ENCODE results near the gene CEMIP. TPM values are rescaled to one million over a fixed set of nuclear protein-coding genes. Genes with fewer than 3 reads are reported as not detected.

CEMIP gene
- polyA plus RNA-seq, 3 donors, result not detected

GRCh38 chr15:80844011-80844732 is 65.0 kb downstream of the CEMIP start:
- Histone ChIP-seq H3K4me2 (replicated peaks; ENCODE audit: extremely low read depth, low read length, poor library complexity, severe bottlenecking) (no peak overlapping the region), H3K79me2 (ENCODE audit: insufficient read depth, low read length) (no peaks in the 10 kb centered on the region), H3K27ac (ENCODE audit: low read depth in 1 of 2, low read length in 2 of 2) (no peak overlapping the region), H4K20me1 (ENCODE audit: insufficient read depth, low read length) (no peaks in the 10 kb centered on the region), H3K9ac (ENCODE audit: insufficient read depth, low read length, poor library complexity, severe bottlenecking) (no peak overlapping the region), H3K27me3 (ENCODE audit: control insufficient read depth in 2 of 2, insufficient read depth in 2 of 2, low read length in 2 of 2) (no peaks in the 10 kb centered on the region), H3K4me1 (ENCODE audit: control insufficient read depth in 1 of 2, insufficient read depth in 2 of 2, low read length in 2 of 2) (no peaks in the 10 kb centered on the region), H3K4me3 (replicated peaks in 1 of 3; ENCODE audit: low read depth in 2 of 3, low read length in 3 of 3) (no peak overlapping the region), H3K9me3 (replicated peaks in 1 of 2; ENCODE audit: control insufficient read depth in 1 of 2, insufficient read depth in 1 of 2, low read length in 2 of 2) (no peaks in the 10 kb centered on the region), H2AFZ (ENCODE audit: insufficient read depth, low read depth, low read length, poor library complexity, severe bottlenecking) (no peak overlapping the region), H3K36me3 (replicated peaks in 1 of 2; ENCODE audit: control insufficient read depth in 1 of 2, insufficient read depth in 2 of 2, low read length in 2 of 2) (no peaks in the 10 kb centered on the region)
- DNase-seq, result no peak
- peaks cover under 1% of the 10 kb centered on the region for H3K4me1 Mint-ChIP-seq
- H3K36me3 Mint-ChIP-seq, result no peaks in the 10 kb centered on the region
- peaks cover 2 to 13% (median 3%) of the 10 kb centered on the region in 3 donors for H3K27me3 Mint-ChIP-seq (ENCODE audit: low read depth in 3 of 3)
- 91% methylated on average over 11 of the region's 11 CpGs for WGBS (ENCODE audit: insufficient coverage)
- intact Hi-C loops (cut with micrococcal nuclease), result no loop called here
- no peak for TF ChIP-seq CTCF (IDR thresholded peaks at IDR 0.05)
- no peak overlapping the region for H3K27ac Mint-ChIP-seq
- no peak overlapping the region for H3K4me3 Mint-ChIP-seq
- peaks cover 0 to 4% (median 0%) of the 10 kb centered on the region in 7 donors for H3K9me3 Mint-ChIP-seq

GRCh38 chr15:80846031-80846815 is 67.1 kb downstream of the CEMIP start:
- no peak overlapping the region for H3K9ac ChIP-seq (ENCODE audit: insufficient read depth, low read length, poor library complexity, severe bottlenecking)
- no peak overlapping the region for H2AFZ ChIP-seq (ENCODE audit: insufficient read depth, low read depth, low read length, poor library complexity, severe bottlenecking)
- H3K27ac ChIP-seq (ENCODE audit: low read depth in 1 of 2, low read length in 2 of 2), result no peak overlapping the region
- H3K27me3 Mint-ChIP-seq (ENCODE audit: low read depth in 3 of 3), result peaks cover 3 to 11% (median 6%) of the 10 kb centered on the region in 3 donors
- no peaks in the 10 kb centered on the region for H3K36me3 ChIP-seq (replicated peaks in 1 of 2; ENCODE audit: control insufficient read depth in 1 of 2, insufficient read depth in 2 of 2, low read length in 2 of 2)
- intact Hi-C loops (cut with micrococcal nuclease), result no loop called here
- H3K4me3 Mint-ChIP-seq, result no peak overlapping the region
- no peak overlapping the region for H3K4me2 ChIP-seq (replicated peaks; ENCODE audit: extremely low read depth, low read length, poor library complexity, severe bottlenecking)
- peaks cover 0 to 4% (median 0%) of the 10 kb centered on the region in 7 donors for H3K9me3 Mint-ChIP-seq
- no peaks in the 10 kb centered on the region for H3K9me3 ChIP-seq (replicated peaks in 1 of 2; ENCODE audit: control insufficient read depth in 1 of 2, insufficient read depth in 1 of 2, low read length in 2 of 2)
- no peak for DNase-seq
- H3K4me1 Mint-ChIP-seq, result peaks cover 6% of the 10 kb centered on the region
- H3K27ac Mint-ChIP-seq, result no peak overlapping the region
- TF ChIP-seq CTCF (IDR thresholded peaks at IDR 0.05), result no peak
- H3K4me3 ChIP-seq (replicated peaks in 1 of 3; ENCODE audit: low read depth in 2 of 3, low read length in 3 of 3), result no peak overlapping the region
- no peaks in the 10 kb centered on the region for H4K20me1 ChIP-seq (ENCODE audit: insufficient read depth, low read length)
- H3K4me1 ChIP-seq (ENCODE audit: control insufficient read depth in 1 of 2, insufficient read depth in 2 of 2, low read length in 2 of 2), result no peaks in the 10 kb centered on the region
- 84% methylated on average over 8 of the region's 11 CpGs for WGBS (ENCODE audit: insufficient coverage)
- H3K79me2 ChIP-seq (ENCODE audit: insufficient read depth, low read length), result no peaks in the 10 kb centered on the region
- H3K36me3 Mint-ChIP-seq, result no peaks in the 10 kb centered on the region
- H3K27me3 ChIP-seq (ENCODE audit: control insufficient read depth in 2 of 2, insufficient read depth in 2 of 2, low read length in 2 of 2), result no peaks in the 10 kb centered on the region
